Measurements from ENCODE around the gene PTOV1. TPM values are rescaled to one million over a fixed set of nuclear protein-coding genes. Genes with fewer than 3 reads are reported as not detected.

Gene PTOV1
- polyA plus RNA-seq, 4 donors: 71.4 to 137 (median 88.0) TPM

DNA sequence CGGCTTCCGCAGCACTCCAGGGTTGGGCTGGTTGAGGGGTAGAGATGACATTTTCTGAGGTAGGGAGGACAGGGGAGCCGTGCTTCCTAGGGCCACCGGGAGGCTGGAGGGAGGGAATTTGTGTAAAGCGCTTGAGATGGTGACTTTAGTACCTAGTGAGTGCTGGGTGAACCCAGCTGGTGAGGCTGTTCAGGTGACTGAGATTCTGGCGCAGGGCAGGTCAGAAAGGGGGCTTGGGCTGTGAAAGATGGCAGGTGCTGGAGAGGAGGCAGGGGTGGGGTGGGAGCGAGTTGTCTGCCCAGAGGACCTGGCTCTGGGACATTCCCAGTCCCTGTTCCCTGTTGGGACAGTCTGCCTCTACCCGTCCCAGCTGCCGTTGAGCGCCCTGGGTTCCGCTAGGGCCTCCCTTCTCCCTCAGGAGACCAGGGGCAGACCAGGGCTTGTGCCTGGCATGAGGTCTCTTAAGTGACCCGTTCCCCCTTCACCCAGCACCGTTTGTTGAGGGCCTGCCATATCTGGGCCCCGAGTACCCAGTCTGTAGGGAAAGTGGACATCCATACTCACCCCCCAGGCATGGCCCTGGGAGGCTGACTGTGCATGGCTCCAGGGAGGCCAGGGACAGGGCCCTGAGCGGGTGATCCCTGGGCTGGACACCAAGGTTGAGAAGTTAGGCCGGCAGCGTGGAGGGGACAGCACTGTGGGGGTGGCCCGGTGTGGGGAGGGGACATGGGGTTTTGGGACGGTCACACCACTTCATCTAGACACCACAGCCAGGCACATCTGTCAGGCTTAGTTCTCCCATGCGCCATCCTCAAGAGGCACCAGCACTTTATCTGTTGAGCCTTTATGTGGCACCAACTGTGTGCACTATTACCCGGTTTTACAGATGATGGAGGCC is 5.0 kb downstream of the PTOV1 start:
- no peak overlapping the region for H3K4me3 ChIP-seq (ENCODE audit: low read depth in 1 of 3, low read length in 3 of 3)
- peaks cover 0 to 23% (median 0%) of the 10 kb centered on the region in 3 donors for H3K4me1 ChIP-seq (ENCODE audit: control insufficient read depth in 3 of 3, insufficient read depth in 2 of 3, low read depth in 1 of 3, low read length in 2 of 3)
- no peaks in the 10 kb centered on the region for H3K9me3 ChIP-seq (ENCODE audit: control insufficient read depth in 2 of 2, insufficient read depth in 1 of 2, low read depth in 1 of 2, low read length in 1 of 2)
- H3K36me3 ChIP-seq (ENCODE audit: control insufficient read depth in 3 of 3, insufficient read depth in 2 of 3, low read depth in 1 of 3, low read length in 3 of 3): peaks cover 4 to 75% (median 16%) of the 10 kb centered on the region in 3 donors
- DNase-seq (no peak), FAIRE-seq (no peak)
- no peak overlapping the region for H3K27ac ChIP-seq (ENCODE audit: low read depth in 1 of 3, low read length in 2 of 3)
- H3K27me3 ChIP-seq (ENCODE audit: control insufficient read depth in 3 of 3, insufficient read depth in 3 of 3, low read length in 3 of 3): no peaks in the 10 kb centered on the region
- 80 to 83% (median 81%) methylated on average over 21 of the region's 21 CpGs for WGBS, 3 donors

DNA sequence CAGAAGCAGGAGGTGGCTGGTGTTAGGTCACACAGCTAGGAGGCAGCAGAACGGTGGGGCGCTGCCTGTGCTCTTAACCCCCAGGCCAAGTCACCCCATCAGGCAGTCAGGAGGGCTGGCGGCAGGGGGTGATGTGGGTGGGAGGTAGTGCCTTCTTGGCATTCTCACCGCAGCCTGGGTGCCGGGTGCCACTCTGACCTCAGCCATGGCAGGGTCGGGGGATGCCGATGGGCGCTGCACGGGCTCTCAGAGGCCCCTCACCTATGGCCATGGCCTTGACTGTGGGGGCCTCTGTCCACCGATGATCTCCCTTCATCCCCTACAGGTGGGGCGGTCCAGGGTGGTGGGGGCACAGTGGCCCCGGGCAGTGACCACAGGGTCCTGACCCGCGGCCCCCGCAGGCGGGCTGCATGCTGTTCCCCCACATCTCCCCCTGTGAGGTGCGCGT is 5.6 kb downstream of the PTOV1 start:
- H3K9me3 ChIP-seq (ENCODE audit: control insufficient read depth in 2 of 2, insufficient read depth in 1 of 2, low read depth in 1 of 2, low read length in 1 of 2): no peaks in the 10 kb centered on the region
- peaks cover 0 to 23% (median 0%) of the 10 kb centered on the region in 3 donors for H3K4me1 ChIP-seq (ENCODE audit: control insufficient read depth in 3 of 3, insufficient read depth in 2 of 3, low read depth in 1 of 3, low read length in 2 of 3)
- no peak for DNase-seq
- FAIRE-seq: no peak
- H3K4me3 ChIP-seq (ENCODE audit: low read depth in 1 of 3, low read length in 3 of 3): no peak overlapping the region
- peaks cover 4 to 81% (median 16%) of the 10 kb centered on the region in 3 donors for H3K36me3 ChIP-seq (ENCODE audit: control insufficient read depth in 3 of 3, insufficient read depth in 2 of 3, low read depth in 1 of 3, low read length in 3 of 3)
- no peaks in the 10 kb centered on the region for H3K27me3 ChIP-seq (ENCODE audit: control insufficient read depth in 3 of 3, insufficient read depth in 3 of 3, low read length in 3 of 3)
- 90 to 92% (median 91%) methylated on average over 16 to 18 of the region's 18 CpGs for WGBS, 3 donors
- no peak overlapping the region for H3K27ac ChIP-seq (ENCODE audit: low read depth in 1 of 3, low read length in 2 of 3)

DNA sequence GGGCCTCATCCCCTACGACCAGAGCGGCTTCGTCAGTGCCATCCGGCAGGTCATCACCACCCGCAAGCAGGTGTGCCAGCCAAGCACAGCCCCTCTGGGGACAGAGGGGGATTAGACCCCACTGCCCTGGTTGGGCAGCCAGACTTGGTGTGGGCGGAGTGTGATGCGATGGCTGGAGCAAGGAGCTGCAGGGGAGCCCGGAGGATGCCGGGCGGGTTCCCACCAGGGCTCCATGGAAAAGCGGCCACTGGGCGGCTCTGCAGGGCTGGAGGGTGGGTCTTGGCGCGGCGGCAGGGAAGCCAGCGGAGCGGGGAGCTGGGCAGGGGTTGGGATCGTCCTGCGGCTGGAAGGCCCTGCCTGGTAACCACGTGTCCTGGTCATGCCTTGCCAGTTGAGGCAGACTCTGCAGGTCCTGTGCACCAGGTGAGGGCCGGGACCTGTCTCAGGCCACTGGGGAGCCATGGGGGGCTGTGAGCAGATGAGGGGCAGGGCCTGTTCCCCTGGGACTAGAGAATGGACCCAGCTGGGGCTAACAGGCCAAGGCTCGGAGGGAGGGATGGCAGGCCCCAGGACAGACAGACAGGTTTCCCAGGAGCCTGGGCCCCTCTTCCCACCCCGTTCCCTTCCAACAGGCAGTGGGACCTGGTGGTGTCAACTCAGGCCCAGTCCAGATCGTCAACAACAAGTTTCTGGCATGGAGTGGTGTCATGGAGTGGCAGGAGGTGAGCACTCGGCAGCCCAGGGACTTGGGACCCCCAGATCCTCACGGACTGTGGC is 6.3 kb downstream of the PTOV1 start:
- peaks cover 0 to 19% (median 0%) of the 10 kb centered on the region in 3 donors for H3K4me1 ChIP-seq (ENCODE audit: control insufficient read depth in 3 of 3, insufficient read depth in 2 of 3, low read depth in 1 of 3, low read length in 2 of 3)
- H3K4me3 ChIP-seq (ENCODE audit: low read depth in 1 of 3, low read length in 3 of 3): no peak overlapping the region
- peaks cover 7 to 88% (median 18%) of the 10 kb centered on the region in 3 donors for H3K36me3 ChIP-seq (ENCODE audit: control insufficient read depth in 3 of 3, insufficient read depth in 2 of 3, low read depth in 1 of 3, low read length in 3 of 3)
- H3K27me3 ChIP-seq (ENCODE audit: control insufficient read depth in 3 of 3, insufficient read depth in 3 of 3, low read length in 3 of 3): no peaks in the 10 kb centered on the region
- DNase-seq (no peak), FAIRE-seq (no peak)
- no peaks in the 10 kb centered on the region for H3K9me3 ChIP-seq (ENCODE audit: control insufficient read depth in 2 of 2, insufficient read depth in 1 of 2, low read depth in 1 of 2, low read length in 1 of 2)
- WGBS, 3 donors: 91 to 92% (median 91%) methylated on average over 25 to 26 of the region's 26 CpGs
- H3K27ac ChIP-seq (ENCODE audit: low read depth in 1 of 3, low read length in 2 of 3): no peak overlapping the region

DNA sequence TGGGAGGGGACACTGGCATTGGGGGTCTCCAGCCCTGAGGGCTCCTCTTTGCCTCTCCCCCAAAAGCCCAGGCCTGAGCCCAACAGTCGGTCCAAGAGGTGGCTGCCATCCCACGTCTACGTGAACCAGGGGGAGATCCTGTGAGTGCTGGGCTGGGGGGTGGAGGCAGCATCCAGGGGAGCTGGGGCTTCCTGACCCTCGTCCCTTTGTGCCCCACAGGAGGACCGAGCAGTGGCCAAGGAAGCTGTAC is 6.8 kb downstream of the PTOV1 start:
- no peaks in the 10 kb centered on the region for H3K27me3 ChIP-seq (ENCODE audit: control insufficient read depth in 3 of 3, insufficient read depth in 3 of 3, low read length in 3 of 3)
- H3K27ac ChIP-seq (ENCODE audit: low read depth in 1 of 3, low read length in 2 of 3): no peak overlapping the region
- H3K4me3 ChIP-seq (ENCODE audit: low read depth in 1 of 3, low read length in 3 of 3): no peak overlapping the region
- peaks cover 7 to 92% (median 18%) of the 10 kb centered on the region in 3 donors for H3K36me3 ChIP-seq (ENCODE audit: control insufficient read depth in 3 of 3, insufficient read depth in 2 of 3, low read depth in 1 of 3, low read length in 3 of 3)
- FAIRE-seq (no peak), DNase-seq (no peak)
- H3K4me1 ChIP-seq (ENCODE audit: control insufficient read depth in 3 of 3, insufficient read depth in 2 of 3, low read depth in 1 of 3, low read length in 2 of 3): peaks cover 0 to 14% (median 0%) of the 10 kb centered on the region in 3 donors
- 82 to 94% (median 82%) methylated on average over 5 of the region's 5 CpGs for WGBS, 3 donors
- no peaks in the 10 kb centered on the region for H3K9me3 ChIP-seq (ENCODE audit: control insufficient read depth in 2 of 2, insufficient read depth in 1 of 2, low read depth in 1 of 2, low read length in 1 of 2)

DNA sequence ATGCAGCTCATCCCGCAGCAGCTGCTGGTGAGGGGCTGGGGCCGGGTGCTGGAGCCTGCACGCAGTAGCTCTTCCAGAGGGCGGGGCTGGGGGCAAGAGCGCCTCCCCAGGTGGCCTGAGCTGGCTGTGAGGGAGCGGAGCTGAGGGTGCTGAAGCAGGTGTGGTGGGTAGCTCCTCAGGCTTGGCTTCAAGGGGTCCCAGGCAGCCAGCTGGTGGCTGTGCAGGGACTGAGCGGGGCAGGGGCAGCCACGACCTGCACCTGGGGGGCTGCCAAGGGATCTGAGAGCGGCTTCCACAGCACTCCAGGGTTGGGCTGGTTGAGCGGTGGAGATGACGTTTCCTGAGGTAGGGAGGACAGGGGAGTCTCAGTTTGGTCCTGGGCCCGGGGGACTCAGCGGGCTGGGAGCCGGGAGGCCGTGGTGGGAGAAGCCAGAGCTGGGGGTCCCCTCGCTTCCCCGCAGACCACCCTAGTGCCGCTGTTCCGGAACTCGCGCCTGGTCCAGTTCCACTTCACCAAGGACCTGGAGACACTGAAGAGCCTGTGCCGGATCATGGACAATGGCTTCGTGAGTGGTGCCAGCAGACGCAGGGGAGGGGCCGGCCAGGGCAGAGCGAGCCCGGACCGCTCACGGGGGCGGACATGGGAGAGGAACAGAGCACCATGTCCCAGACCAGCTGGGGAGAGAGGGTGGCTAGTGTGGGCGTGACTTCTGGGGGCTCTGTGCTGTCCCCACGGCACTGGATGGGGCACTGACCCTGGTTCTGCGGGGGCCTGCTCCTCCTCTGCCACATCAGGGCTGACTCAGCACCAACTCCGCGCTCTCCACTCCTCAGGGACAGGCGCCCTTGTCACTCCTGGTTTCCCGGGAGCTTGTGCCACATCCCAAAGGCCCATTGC is 7.4 kb downstream of the PTOV1 start:
- peaks cover 7 to 96% (median 21%) of the 10 kb centered on the region in 3 donors for H3K36me3 ChIP-seq (ENCODE audit: control insufficient read depth in 3 of 3, insufficient read depth in 2 of 3, low read depth in 1 of 3, low read length in 3 of 3)
- FAIRE-seq (no peak), DNase-seq (no peak)
- 87 to 90% (median 89%) methylated on average over 28 to 37 of the region's 37 CpGs for WGBS, 3 donors
- H3K27me3 ChIP-seq (ENCODE audit: control insufficient read depth in 3 of 3, insufficient read depth in 3 of 3, low read length in 3 of 3): no peaks in the 10 kb centered on the region
- H3K4me3 ChIP-seq (ENCODE audit: low read depth in 1 of 3, low read length in 3 of 3): no peak overlapping the region
- no peak overlapping the region for H3K27ac ChIP-seq (ENCODE audit: low read depth in 1 of 3, low read length in 2 of 3)
- no peaks in the 10 kb centered on the region for H3K9me3 ChIP-seq (ENCODE audit: control insufficient read depth in 2 of 2, insufficient read depth in 1 of 2, low read depth in 1 of 2, low read length in 1 of 2)
- H3K4me1 ChIP-seq (ENCODE audit: control insufficient read depth in 3 of 3, insufficient read depth in 2 of 3, low read depth in 1 of 3, low read length in 2 of 3): peaks cover 0 to 11% (median 0%) of the 10 kb centered on the region in 3 donors

DNA sequence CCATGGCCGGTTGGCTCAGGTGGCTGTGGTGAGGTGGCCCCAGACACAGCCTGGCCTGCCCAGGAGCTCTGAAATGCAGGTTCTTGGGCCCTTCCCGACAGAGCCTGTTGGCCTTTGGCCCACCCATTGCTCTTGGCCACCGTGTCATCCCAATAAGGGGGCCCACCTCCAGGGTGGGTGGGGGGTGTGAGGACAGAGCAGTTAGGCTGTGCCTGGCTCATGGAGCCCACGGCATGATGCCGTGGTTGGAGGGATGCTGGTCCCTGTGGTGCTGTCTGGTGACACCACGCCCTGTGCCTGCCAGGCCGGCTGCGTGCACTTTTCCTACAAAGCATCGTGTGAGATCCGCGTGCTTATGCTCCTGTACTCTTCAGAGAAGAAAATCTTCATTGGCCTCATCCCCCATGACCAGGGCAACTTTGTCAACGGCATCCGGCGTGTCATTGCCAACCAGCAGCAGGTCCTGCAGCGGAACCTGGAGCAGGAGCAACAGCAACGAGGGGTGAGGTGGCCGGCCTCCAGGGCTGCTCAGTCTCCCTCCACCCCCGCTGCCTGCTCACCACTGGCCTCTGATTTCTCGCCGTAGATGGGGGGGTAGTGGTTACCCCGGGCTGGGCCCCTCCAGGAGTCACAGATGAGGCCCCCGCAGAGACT is 8.8 kb downstream of the PTOV1 start:
- H3K4me1 ChIP-seq (ENCODE audit: control insufficient read depth in 3 of 3, insufficient read depth in 2 of 3, low read depth in 1 of 3, low read length in 2 of 3): no peaks in the 10 kb centered on the region
- DNase-seq (no peak), FAIRE-seq (no peak)
- H3K27ac ChIP-seq (ENCODE audit: low read depth in 1 of 3, low read length in 2 of 3): no peak overlapping the region
- H3K9me3 ChIP-seq (ENCODE audit: control insufficient read depth in 2 of 2, insufficient read depth in 1 of 2, low read depth in 1 of 2, low read length in 1 of 2): no peaks in the 10 kb centered on the region
- H3K4me3 ChIP-seq (ENCODE audit: low read depth in 1 of 3, low read length in 3 of 3): no peak overlapping the region
- H3K27me3 ChIP-seq (ENCODE audit: control insufficient read depth in 3 of 3, insufficient read depth in 3 of 3, low read length in 3 of 3): no peaks in the 10 kb centered on the region
- peaks cover 8 to 97% (median 25%) of the 10 kb centered on the region in 3 donors for H3K36me3 ChIP-seq (ENCODE audit: control insufficient read depth in 3 of 3, insufficient read depth in 2 of 3, low read depth in 1 of 3, low read length in 3 of 3)
- WGBS, 3 donors: 84 to 88% (median 87%) methylated on average over 22 of the region's 22 CpGs

DNA sequence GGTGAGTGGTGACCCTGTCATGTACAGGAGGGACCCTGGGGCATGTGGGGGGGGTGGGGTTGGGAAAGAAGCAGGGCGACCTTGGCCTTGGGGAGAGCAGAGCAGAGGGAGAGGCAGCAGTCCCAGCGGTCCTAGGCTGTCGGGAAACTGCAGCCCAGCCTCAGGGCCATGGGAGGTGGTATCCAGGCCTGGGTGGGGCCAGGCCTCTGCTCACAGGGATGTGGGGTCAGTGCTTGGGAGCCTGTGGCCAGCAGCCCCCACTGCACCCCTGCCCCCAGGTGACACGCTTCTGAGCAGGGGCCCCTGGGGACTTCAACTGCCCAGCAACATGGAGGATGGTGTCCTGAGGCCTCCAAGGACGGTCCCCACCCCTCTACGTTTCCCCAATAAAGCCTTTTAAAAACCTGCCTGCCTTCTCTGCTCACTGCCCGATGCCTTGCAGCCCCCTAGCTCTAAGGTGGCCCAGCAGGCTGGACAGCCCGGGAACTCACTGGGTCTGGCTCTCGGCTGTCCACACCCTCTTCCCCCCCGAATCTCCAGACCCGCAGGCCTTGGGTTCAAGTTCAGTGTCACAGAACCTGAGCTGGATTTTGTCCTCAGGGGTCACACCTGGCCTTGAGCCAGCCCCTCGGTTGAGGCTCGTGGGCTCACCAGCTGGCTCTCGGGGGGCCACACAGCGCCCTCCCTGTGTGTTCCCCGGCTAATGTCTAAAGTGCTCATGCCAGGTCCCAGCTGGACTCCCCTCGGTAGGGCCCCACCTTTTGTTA is 9.6 kb downstream of the PTOV1 start:
- Histone ChIP-seq H3K27me3 (ENCODE audit: control insufficient read depth in 3 of 3, insufficient read depth in 3 of 3, low read length in 3 of 3) (no peaks in the 10 kb centered on the region), H3K9me3 (ENCODE audit: control insufficient read depth in 2 of 2, insufficient read depth in 1 of 2, low read depth in 1 of 2, low read length in 1 of 2) (no peaks in the 10 kb centered on the region), H3K4me1 (ENCODE audit: control insufficient read depth in 3 of 3, insufficient read depth in 2 of 3, low read depth in 1 of 3, low read length in 2 of 3) (peaks cover 0 to 4% (median 3%) of the 10 kb centered on the region in 3 donors), H3K36me3 (ENCODE audit: control insufficient read depth in 3 of 3, insufficient read depth in 2 of 3, low read depth in 1 of 3, low read length in 3 of 3) (peaks cover 8 to 94% (median 21%) of the 10 kb centered on the region in 3 donors), H3K4me3 (ENCODE audit: low read depth in 1 of 3, low read length in 3 of 3) (no peak overlapping the region), H3K27ac (ENCODE audit: low read depth in 1 of 3, low read length in 2 of 3) (no peak overlapping the region)
- FAIRE-seq: no peak
- DNase-seq: no peak
- 71 to 80% (median 74%) methylated on average over 16 to 17 of the region's 17 CpGs for WGBS, 3 donors

Measured in small intestine (tissue), 7 donors.